Keratinocyte (primary cell): ENCODE results near the gene ACAT2. TPM values are rescaled to one million over a fixed set of nuclear protein-coding genes. Genes with fewer than 3 reads are reported as not detected.
"Not testable (repeated sequence)": the region's sequence is repeated elsewhere in the genome, so short reads cannot be mapped to it uniquely, and the experiment has no call there.

Source experiments
- DNase-seq: peaks from one replicate; pipeline ENCODE4 v3.0.0-alpha.2; 2011; ENCODE audit warnings: low read depth, missing footprints, low spot score
- FAIRE-seq: peaks from 2 replicates; lab custom pipeline; 2011; peaks lifted over from hg19 to GRCh38; lab: Jason Lieb, UNC
- H2AFZ ChIP-seq: 2 replicates; pipeline ENCODE4 v1.6.0; 2012; ENCODE audit warnings: low read length, control low read depth, inconsistent platforms; ENCODE audit not compliant: control insufficient read depth
- H3K27ac ChIP-seq: 2 replicates; pipeline ENCODE4 v1.5.1; 2011; ENCODE audit warnings: low read length; ENCODE audit not compliant: control insufficient read depth, insufficient read depth
- H3K27me3 ChIP-seq: 3 replicates; pipeline ENCODE4 v1.6.0; 2011; ENCODE audit warnings: low read length; ENCODE audit not compliant: control insufficient read depth, insufficient read depth; ENCODE audit errors: extremely low read depth
- H3K36me3 ChIP-seq, 2 experiments: 2 replicates in 1 of 2; 3 replicates in 1 of 2; pipeline ENCODE4 v1.5.1; 2011; ENCODE audit warnings: low read length in 2 of 2, mild to moderate bottlenecking in 1 of 2; ENCODE audit not compliant: control insufficient read depth in 2 of 2, insufficient read depth in 2 of 2; ENCODE audit errors: extremely low read depth in 1 of 2
- H3K4me1 ChIP-seq: 3 replicates; pipeline ENCODE4 v1.5.1; 2011; ENCODE audit warnings: low read length; ENCODE audit not compliant: control insufficient read depth, insufficient read depth; ENCODE audit errors: extremely low read depth
- H3K4me2 ChIP-seq: 3 replicates; pipeline ENCODE4 v1.6.0; 2011; ENCODE audit warnings: low read depth, low read length; ENCODE audit not compliant: control insufficient read depth, insufficient read depth; ENCODE audit errors: extremely low read depth
- H3K4me3 ChIP-seq, 3 experiments: fragments of 200-600 bp in 1 of 3; sonication (generic) in 1 of 3; 2 replicates in 2 of 3; 3 replicates in 1 of 3; pipeline ENCODE4 v1.5.1; 2011 to 2016; ENCODE audit warnings: low read length in 3 of 3, mild to moderate bottlenecking in 3 of 3, control low read depth in 2 of 3, inconsistent platforms in 1 of 3, low read depth in 1 of 3, mixed read lengths in 1 of 3, mixed run types in 1 of 3, moderate library complexity in 1 of 3; ENCODE audit not compliant: control insufficient read depth in 2 of 3, insufficient read depth in 2 of 3; ENCODE audit errors: extremely low read depth in 1 of 3
- H3K79me2 ChIP-seq: 2 replicates; pipeline ENCODE4 v1.6.0; 2012; ENCODE audit warnings: low read length; ENCODE audit not compliant: control insufficient read depth, insufficient read depth
- H3K9ac ChIP-seq: 3 replicates; pipeline ENCODE4 v1.6.0; 2011; ENCODE audit warnings: low read length; ENCODE audit not compliant: control insufficient read depth, insufficient read depth; ENCODE audit errors: extremely low read depth
- H3K9me1 ChIP-seq: 3 replicates; pipeline ENCODE4 v1.6.0; 2011; ENCODE audit warnings: low read length; ENCODE audit not compliant: control insufficient read depth, insufficient read depth; ENCODE audit errors: extremely low read depth
- H3K9me3 ChIP-seq: 2 replicates; pipeline ENCODE4 v1.5.1; 2012; ENCODE audit warnings: low read depth, low read length; ENCODE audit not compliant: control insufficient read depth
- H4K20me1 ChIP-seq: 3 replicates; pipeline ENCODE4 v1.6.0; 2011; ENCODE audit warnings: low read length; ENCODE audit not compliant: control insufficient read depth, insufficient read depth; ENCODE audit errors: extremely low read depth
- CTCF ChIP-seq, 3 experiments: IDR thresholded peaks in 1 of 3; conservative IDR thresholded peaks in 1 of 3; optimal IDR thresholded peaks in 1 of 3; 2 replicates in 2 of 3; 3 replicates in 1 of 3; pipeline versions ENCODE3 to v1.5.1; 2011; ENCODE audit warnings: low read length in 3 of 3, mild to moderate bottlenecking in 3 of 3, moderate library complexity in 2 of 3, control low read depth in 1 of 3, inconsistent platforms in 1 of 3; ENCODE audit not compliant: insufficient read depth in 2 of 3; ENCODE audit errors: extremely low read depth in 1 of 3
- EZH2 ChIP-seq: IDR thresholded peaks from one replicate; pipeline ENCODE4 v1.6.1; 2012; ENCODE audit warnings: inconsistent platforms, mild to moderate bottlenecking, low read length, moderate library complexity
- dilution Hi-C: fragments of 300-500 bp; cut with MboI; formaldehyde crosslinking; loops from one replicate; pipeline ENCODE4 v1.7.0; 2020; ENCODE audit warnings: low sequenced_read_pairs; ENCODE audit not compliant: extremely low pct_ligation_motif_present
- polyA plus RNA-seq, 5 experiments: library from polyadenylated mRNA; depleted of rRNA in 3 of 5; stranded (reverse) in 3 of 5; stranded (forward) in 1 of 5; unstranded in 1 of 5; fragments of >200 nt; gene quantifications; 1 replicate in 1 of 5; 2 replicates in 3 of 5; 3 replicates in 1 of 5; pipeline versions ENCODE4 v1.2.1 to v1.2.3, GENCODE V29; 2011 to 2012; ENCODE audit warnings: missing spikeins in 2 of 5, low read depth in 1 of 5, low replicate concordance in 1 of 5

Gene ACAT2
- polyA plus RNA-seq, 1 donor (not counting 4 experiments of a cell fraction or from before 2014, with no cell fraction given) = 205 TPM

GRCh38 chr6:159724778-159725177 is 37.1 kb upstream of the ACAT2 start:
- no peak for TF ChIP-seq CTCF (optimal IDR thresholded peaks at IDR 0.05 in 1 of 3, IDR thresholded peaks at IDR 0.05 in 1 of 3, conservative IDR thresholded peaks at IDR 0.05 in 1 of 3; ENCODE audit: extremely low read depth in 1 of 3, insufficient read depth in 2 of 3, low read length in 3 of 3)
- TF ChIP-seq EZH2 = no peak
- FAIRE-seq = no peak
- no peak overlapping the region for H3K4me2 ChIP-seq
- DNase-seq = no peak
- dilution Hi-C loops = no loop called here
- H3K9me3 ChIP-seq = no peaks in the 10 kb centered on the region
- no peaks in the 10 kb centered on the region for H3K27me3 ChIP-seq
- no peaks in the 10 kb centered on the region for H3K36me3 ChIP-seq
- no peak overlapping the region for H3K9ac ChIP-seq
- peaks cover 3% of the 10 kb centered on the region for H4K20me1 ChIP-seq
- H3K4me3 ChIP-seq = no peak overlapping the region
- H3K79me2 ChIP-seq = peaks cover 67% of the 10 kb centered on the region
- H2AFZ ChIP-seq = no peak overlapping the region
- no peaks in the 10 kb centered on the region for H3K9me1 ChIP-seq
- peaks cover 15% of the 10 kb centered on the region for H3K4me1 ChIP-seq
- no peak overlapping the region for H3K27ac ChIP-seq

GRCh38 chr6:159725208-159725607 is 36.6 kb upstream of the ACAT2 start:
- H3K9me1 ChIP-seq, H2AFZ ChIP-seq, H3K27ac ChIP-seq, H3K36me3 ChIP-seq, H3K9me3 ChIP-seq, H3K4me3 ChIP-seq, FAIRE-seq, dilution Hi-C loops, DNase-seq, H4K20me1 ChIP-seq, H3K9ac ChIP-seq, H3K27me3 ChIP-seq: not testable (repeated sequence)
- Histone ChIP-seq H3K4me2 (peak overlapping the region; percentile 99), H3K4me1 (peaks cover 18% of the 10 kb centered on the region), H3K79me2 (peaks cover 71% of the 10 kb centered on the region)

- H3K9me1 ChIP-seq = no peaks in the 10 kb centered on the region
- FAIRE-seq = peak; percentile 49
- dilution Hi-C loops = no loop called here
- H3K9ac ChIP-seq = peak overlapping the region; percentile 98
- H3K4me3 ChIP-seq = peak overlapping the region; percentile 82 to 89 (median 87)
- peak overlapping the region; percentile 98 for H3K27ac ChIP-seq
- peaks cover 18% of the 10 kb centered on the region for H3K4me1 ChIP-seq
- H3K9me3 ChIP-seq = no peaks in the 10 kb centered on the region
- H3K4me2 ChIP-seq = peak overlapping the region; percentile 99
- H2AFZ ChIP-seq = peak overlapping the region; percentile 86
- no peak for DNase-seq
- no peak for TF ChIP-seq CTCF (optimal IDR thresholded peaks at IDR 0.05 in 1 of 3, IDR thresholded peaks at IDR 0.05 in 1 of 3, conservative IDR thresholded peaks at IDR 0.05 in 1 of 3; ENCODE audit: extremely low read depth in 1 of 3, insufficient read depth in 2 of 3, low read length in 3 of 3)
- no peak for TF ChIP-seq EZH2
- no peaks in the 10 kb centered on the region for H3K27me3 ChIP-seq
- H3K36me3 ChIP-seq = peaks cover 0 to 3% of the 10 kb centered on the region in 2 experiments
- peaks cover 5% of the 10 kb centered on the region for H4K20me1 ChIP-seq
- peaks cover 83% of the 10 kb centered on the region for H3K79me2 ChIP-seq
Measured at GRCh38 chr6:159726255-159726917, 35.5 kb upstream of the ACAT2 start.
